Endothelial cell of umbilical vein (primary cell): Measurements from ENCODE around the gene COL4A2. TPM values are rescaled to one million over a fixed set of nuclear protein-coding genes. Genes with fewer than 3 reads are reported as not detected.

Experiments
- BruUV-seq: library from RNA; stranded (reverse); fragments of 400-500 nt; replicated peaks from 2 replicates; lab custom pipeline; 2021; lab: Mats Ljungman, UMichigan
- CTCF ChIA-PET: fragments of 300-600, 350-600 bp; sonication (Branson Sonifier 250); formaldehyde crosslinking; loops from one replicate; lab custom pipeline; 2021; ENCODE audit warnings: antibody characterized with exemption, inconsistent platforms; lab: Charles Lee
- POLR2A ChIA-PET: fragments of 300-600, 350-600 bp; sonication (Branson Sonifier 250); formaldehyde crosslinking; loops from one replicate; lab custom pipeline; 2021; ENCODE audit warnings: antibody characterized with exemption, inconsistent platforms; lab: Charles Lee
- DNase-seq: peaks from one replicate; pipeline ENCODE4 v3.0.0-alpha.2; 2011; ENCODE audit warnings: low read depth, low spot score
- FAIRE-seq: peaks from 2 replicates; lab custom pipeline; 2011; peaks lifted over from hg19 to GRCh38; lab: Jason Lieb, UNC
- H2AFZ ChIP-seq: 2 replicates; pipeline ENCODE4 v1.6.0; 2012; ENCODE audit warnings: low read depth, low read length, control low read depth, inconsistent platforms
- H3K27ac ChIP-seq: 2 replicates; pipeline ENCODE4 v1.5.1; 2011; ENCODE audit warnings: low read depth, mild to moderate bottlenecking, control low read depth, low read length, moderate library complexity; ENCODE audit not compliant: insufficient read depth
- H3K27me3 ChIP-seq, 2 experiments: 2 replicates each; pipeline versions ENCODE4 v1.6.0 to v1.6.1; 2011; ENCODE audit warnings: low read length in 2 of 2, mixed read lengths in 1 of 2; ENCODE audit not compliant: control insufficient read depth in 2 of 2, insufficient read depth in 2 of 2
- H3K36me3 ChIP-seq, 2 experiments: 2 replicates in 1 of 2; 3 replicates in 1 of 2; pipeline ENCODE4 v1.5.1; 2011; ENCODE audit warnings: low read length in 2 of 2, mild to moderate bottlenecking in 1 of 2, moderate library complexity in 1 of 2; ENCODE audit not compliant: control insufficient read depth in 2 of 2, insufficient read depth in 2 of 2; ENCODE audit errors: extremely low read depth in 1 of 2
- H3K4me1 ChIP-seq: 3 replicates; pipeline ENCODE4 v1.5.1; 2011; ENCODE audit warnings: mild to moderate bottlenecking, low read length; ENCODE audit not compliant: control insufficient read depth, insufficient read depth; ENCODE audit errors: extremely low read depth
- H3K4me2 ChIP-seq: 2 replicates; pipeline ENCODE4 v1.6.1; 2011; ENCODE audit warnings: low read length, control low read depth, mixed read lengths; ENCODE audit not compliant: insufficient read depth
- H3K4me3 ChIP-seq, 3 experiments: fragments of 200-600 bp in 1 of 3; sonication (generic), shearing (Covaris generic) in 1 of 3; replicated peaks in 1 of 3; 2 replicates each; pipeline ENCODE4 v1.5.1; 2011 to 2016; ENCODE audit warnings: control low read depth in 3 of 3, low read length in 3 of 3, mild to moderate bottlenecking in 2 of 3, inconsistent platforms in 1 of 3, low read depth in 1 of 3, moderate library complexity in 1 of 3; ENCODE audit not compliant: insufficient read depth in 1 of 3
- H3K79me2 ChIP-seq: 2 replicates; pipeline ENCODE4 v1.6.0; 2012; ENCODE audit warnings: low read length, inconsistent platforms; ENCODE audit not compliant: control insufficient read depth, insufficient read depth
- H3K9ac ChIP-seq: replicated peaks from 2 replicates; pipeline ENCODE3; 2011; ENCODE audit warnings: low read length, control low read depth; ENCODE audit not compliant: insufficient read depth; ENCODE audit errors: extremely low read depth
- H3K9me1 ChIP-seq: replicated peaks from 3 replicates; pipeline ENCODE4 v1.6.0; 2011; ENCODE audit warnings: mild to moderate bottlenecking, low read length; ENCODE audit not compliant: control insufficient read depth, insufficient read depth; ENCODE audit errors: extremely low read depth
- H3K9me3 ChIP-seq: replicated peaks from 2 replicates; pipeline ENCODE4 v1.5.1; 2012; ENCODE audit warnings: low read length, inconsistent platforms; ENCODE audit not compliant: control insufficient read depth, insufficient read depth
- H4K20me1 ChIP-seq: replicated peaks from 2 replicates; pipeline ENCODE3; 2011; ENCODE audit warnings: mild to moderate bottlenecking, low read length; ENCODE audit not compliant: control insufficient read depth, insufficient read depth; ENCODE audit errors: extremely low read depth
- CTCF ChIP-seq, 2 donors: IDR thresholded peaks; 1 replicate in 1 of 2; 2 replicates in 1 of 2; pipeline ENCODE4 v1.5.1; 2011; ENCODE audit warnings: low read length in 2 of 2, mild to moderate bottlenecking in 2 of 2, moderate library complexity in 2 of 2, control low read depth in 1 of 2, inconsistent platforms in 1 of 2, low read depth in 1 of 2; ENCODE audit not compliant: insufficient read depth in 1 of 2; ENCODE audit errors: extremely low read depth in 1 of 2
- EZH2 ChIP-seq: IDR thresholded peaks from 2 replicates; pipeline ENCODE4 v1.6.1; 2012; ENCODE audit warnings: borderline replicate concordance, low read depth, mild to moderate bottlenecking, moderate library complexity, low read length, inconsistent platforms; ENCODE audit not compliant: severe bottlenecking
- FOS ChIP-seq: IDR thresholded peaks from 2 replicates; pipeline ENCODE4 v1.6.1; 2011; ENCODE audit warnings: mild to moderate bottlenecking, low read length, moderate library complexity, borderline replicate concordance; ENCODE audit not compliant: insufficient read depth
- GATA2 ChIP-seq: IDR thresholded peaks from 2 replicates; pipeline ENCODE4 v1.7.0; 2011; ENCODE audit warnings: low read depth, mild to moderate bottlenecking, moderate library complexity, mixed read lengths, low read length; ENCODE audit not compliant: insufficient read length, insufficient read depth
- JUN ChIP-seq: IDR thresholded peaks from 2 replicates; pipeline ENCODE4 v1.6.1; 2011; ENCODE audit warnings: borderline replicate concordance, low read depth; ENCODE audit not compliant: insufficient read length, insufficient read depth
- MYC ChIP-seq: IDR thresholded peaks from one replicate; pipeline ENCODE4 v1.6.1; 2011; ENCODE audit warnings: mild to moderate bottlenecking, low read depth, low read length
- POLR2A ChIP-seq: IDR thresholded peaks from 2 replicates; pipeline ENCODE4 v1.6.1; 2012; ENCODE audit warnings: low read depth, mild to moderate bottlenecking, control low read depth, low read length
- POLR2AphosphoS5 ChIP-seq: IDR thresholded peaks from 2 replicates; pipeline ENCODE4 v1.6.1; 2012; ENCODE audit warnings: low read depth, mild to moderate bottlenecking, control low read depth, low read length, moderate library complexity; ENCODE audit not compliant: insufficient read depth
- dilution Hi-C: fragments of 300-500 bp; cut with MboI; formaldehyde crosslinking; loops from one replicate; pipeline ENCODE4 v1.15.0; 2019; ENCODE audit warnings: low sequenced_read_pairs; ENCODE audit not compliant: extremely low pct_ligation_motif_present
- intact Hi-C: fragments of 100-400 bp; cut with micrococcal nuclease; formaldehyde crosslinking; loops from one replicate; pipeline ENCODE4 v1.10.0; 2022
- polyA plus RNA-seq, 4 experiments: library from polyadenylated mRNA; depleted of rRNA in 3 of 4; stranded (reverse) in 3 of 4; unstranded in 1 of 4; fragments of >200 nt; gene quantifications; 2 replicates each; pipeline versions ENCODE4 v1.2.1 to v1.2.3, GENCODE V29; 2011 to 2012; ENCODE audit warnings: missing spikeins in 1 of 4
- total RNA-seq: library from RNA; stranded (reverse); gene quantifications from 2 replicates; pipeline ENCODE4 v1.2.3, GENCODE V29; 2021
- TF ChIP-seq, protein P1 (sequence below): IDR thresholded peaks from 2 replicates; pipeline ENCODE4 v1.6.1; 2011; ENCODE audit not compliant: insufficient read depth, insufficient read length

The COL4A2 gene
- total and polyA plus RNA-seq, 2 donors (not counting 3 experiments of a cell fraction or from before 2014, with no cell fraction given): 792 to 940 TPM

GRCh38 chr13:110377826-110378201 lies 70.7 kb downstream of the COL4A2 start:
- dilution Hi-C loops (no loop called here), intact Hi-C loops (no loop called here)
- no peak overlapping the region for H3K4me2 ChIP-seq
- TF ChIP-seq MYC (no peak), JUN (no peak), POLR2AphosphoS5 (no peak), CTCF (IDR thresholded peaks at IDR 0.05; ENCODE audit: extremely low read depth in 1 of 2, insufficient read depth in 1 of 2, low read depth in 1 of 2, low read length in 2 of 2) (no peak), POLR2A (no peak), EZH2 (no peak), GATA2 (no peak), FOS (no peak)
- TF ChIP-seq, protein P1, sequence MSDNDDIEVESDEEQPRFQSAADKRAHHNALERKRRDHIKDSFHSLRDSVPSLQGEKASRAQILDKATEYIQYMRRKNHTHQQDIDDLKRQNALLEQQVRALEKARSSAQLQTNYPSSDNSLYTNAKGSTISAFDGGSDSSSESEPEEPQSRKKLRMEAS: no peak
- peaks cover 35% of the 10 kb centered on the region for H3K79me2 ChIP-seq
- peaks cover 44% of the 10 kb centered on the region for H3K4me1 ChIP-seq
- peak; percentile 24 for FAIRE-seq
- H3K27ac ChIP-seq: no peak overlapping the region
- H3K4me3 ChIP-seq: no peak overlapping the region
- no peaks in the 10 kb centered on the region for H3K9me3 ChIP-seq
- DNase-seq: no peak
- peaks cover 2% of the 10 kb centered on the region in 2 experiments for H3K36me3 ChIP-seq
- no peak overlapping the region for H3K9ac ChIP-seq
- POLR2A ChIA-PET: no interaction called here
- no peaks in the 10 kb centered on the region for H4K20me1 ChIP-seq
- CTCF ChIA-PET: no interaction called here
- H2AFZ ChIP-seq: no peak overlapping the region
- no TSS peak for BruUV-seq
- H3K27me3 ChIP-seq: no peaks in the 10 kb centered on the region
- H3K9me1 ChIP-seq: no peaks in the 10 kb centered on the region
